SKM-1 (cell line): Measurements from ENCODE around the gene DOK3.

Experiments used
- DNase-seq: peaks from one replicate; lab custom pipeline; 2025; ENCODE audit not compliant: unreplicated experiment; lab: John Stamatoyannopoulos, UW

The DOK3 gene

DNA sequence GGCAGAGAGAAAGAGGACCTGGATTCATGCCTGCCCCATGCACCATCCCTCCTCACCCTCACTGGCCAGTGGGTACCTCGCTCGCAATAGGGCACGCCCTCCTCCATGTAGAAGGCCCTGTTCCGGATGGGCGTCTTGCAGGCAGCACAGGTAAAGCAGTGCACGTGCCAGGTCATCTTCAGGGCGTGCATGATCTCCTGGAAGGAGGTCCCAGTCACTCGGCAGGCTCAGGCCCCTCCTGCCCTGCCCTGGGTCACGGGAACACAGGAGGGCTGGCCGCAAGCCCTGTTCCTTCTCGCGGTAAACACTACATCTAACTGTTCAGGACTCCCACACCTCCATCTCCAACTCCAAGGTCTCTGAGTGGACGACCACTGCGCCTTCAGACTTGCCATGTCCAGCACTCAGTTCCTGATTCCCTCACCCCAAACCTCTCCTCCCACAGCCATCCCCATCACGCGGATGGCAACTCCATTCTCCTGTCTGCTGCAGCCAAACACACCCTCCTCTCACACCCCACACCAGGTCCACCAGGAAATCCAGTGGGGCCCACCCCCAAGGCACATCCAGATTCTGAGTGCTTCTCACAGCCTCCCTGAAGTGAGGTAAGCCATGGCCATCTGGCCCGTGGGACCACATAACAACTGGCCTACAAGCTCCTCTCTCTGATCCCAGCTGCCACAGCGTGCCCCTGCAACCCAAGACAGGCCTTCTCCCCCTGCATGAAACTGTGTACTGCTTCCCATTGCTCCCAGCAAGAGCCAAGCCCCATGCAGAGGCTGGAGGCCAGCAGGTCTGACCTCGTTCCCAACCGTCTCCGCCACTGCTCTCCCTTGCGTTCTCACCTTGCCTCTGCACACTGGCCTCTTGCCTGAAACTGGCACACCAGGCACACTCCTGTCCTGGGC is 25.4 kb downstream of the DOK3 start:
- no peak for DNase-seq

DNA sequence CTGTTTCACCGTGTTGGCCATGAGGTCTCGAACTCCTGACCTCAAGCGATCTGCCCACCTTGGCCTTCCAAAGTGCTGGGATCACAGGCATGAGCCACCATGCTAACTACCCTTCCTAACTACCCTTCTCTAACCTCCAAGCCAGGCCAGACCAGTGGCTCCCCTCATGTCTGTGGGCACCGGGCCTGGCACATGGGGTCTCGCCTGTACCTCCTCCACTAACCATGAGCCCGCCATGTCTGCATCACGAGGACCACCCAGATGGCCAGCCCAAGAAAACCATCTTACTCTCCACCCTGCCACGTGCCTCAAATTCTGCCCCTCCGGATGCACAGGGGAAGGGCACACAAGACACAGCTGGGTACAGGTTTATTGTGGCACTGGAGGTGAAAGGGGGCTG is 26.6 kb downstream of the DOK3 start:
- no peak for DNase-seq

DNA sequence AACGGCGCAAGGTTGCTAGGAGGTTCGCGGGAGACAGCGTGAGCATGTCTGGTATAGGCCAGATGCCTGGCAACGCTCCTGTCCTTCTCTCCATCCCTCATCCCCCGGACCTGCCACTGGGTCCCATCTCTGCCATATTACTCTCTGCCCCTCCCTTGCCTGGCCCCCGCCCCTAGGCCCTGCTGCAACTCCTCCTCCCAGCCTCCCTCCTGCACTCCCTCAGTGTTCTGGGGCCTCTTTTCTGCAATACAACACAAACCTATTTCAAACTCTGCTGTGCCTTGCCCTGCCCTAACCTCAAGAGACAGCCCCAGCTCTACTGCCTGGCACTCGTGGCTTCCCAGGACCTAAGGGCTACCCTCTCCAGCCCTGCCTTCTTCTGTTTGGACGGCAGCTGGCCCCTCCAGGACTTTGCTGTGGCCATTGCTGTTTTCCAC is 27.2 kb downstream of the DOK3 start:
- DNase-seq, result no peak

DNA sequence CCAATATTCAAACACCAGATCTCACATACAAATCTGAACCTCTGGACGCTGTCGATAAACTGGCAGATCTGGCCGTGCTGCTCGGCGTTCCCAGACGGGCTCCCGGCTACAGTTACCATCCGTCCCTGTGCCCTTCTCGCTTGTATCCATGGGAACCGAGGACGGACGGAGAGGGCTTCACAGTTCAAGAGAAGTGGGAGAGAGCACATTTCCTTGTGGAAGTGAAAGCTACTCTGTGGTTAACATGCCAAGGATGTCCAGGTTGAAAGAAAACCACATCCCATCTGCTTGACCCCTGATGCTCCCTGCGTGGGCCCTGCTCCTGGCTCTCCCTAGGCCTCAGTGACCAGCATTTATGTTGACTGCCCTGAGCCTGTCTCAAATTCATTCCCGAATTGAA is 29.9 kb downstream of the DOK3 start:
- no peak for DNase-seq

- peak; percentile 89 for DNase-seq
Observed at GRCh38 chr5:177478711-177479646, 30.6 kb downstream of the DOK3 start.

DNA sequence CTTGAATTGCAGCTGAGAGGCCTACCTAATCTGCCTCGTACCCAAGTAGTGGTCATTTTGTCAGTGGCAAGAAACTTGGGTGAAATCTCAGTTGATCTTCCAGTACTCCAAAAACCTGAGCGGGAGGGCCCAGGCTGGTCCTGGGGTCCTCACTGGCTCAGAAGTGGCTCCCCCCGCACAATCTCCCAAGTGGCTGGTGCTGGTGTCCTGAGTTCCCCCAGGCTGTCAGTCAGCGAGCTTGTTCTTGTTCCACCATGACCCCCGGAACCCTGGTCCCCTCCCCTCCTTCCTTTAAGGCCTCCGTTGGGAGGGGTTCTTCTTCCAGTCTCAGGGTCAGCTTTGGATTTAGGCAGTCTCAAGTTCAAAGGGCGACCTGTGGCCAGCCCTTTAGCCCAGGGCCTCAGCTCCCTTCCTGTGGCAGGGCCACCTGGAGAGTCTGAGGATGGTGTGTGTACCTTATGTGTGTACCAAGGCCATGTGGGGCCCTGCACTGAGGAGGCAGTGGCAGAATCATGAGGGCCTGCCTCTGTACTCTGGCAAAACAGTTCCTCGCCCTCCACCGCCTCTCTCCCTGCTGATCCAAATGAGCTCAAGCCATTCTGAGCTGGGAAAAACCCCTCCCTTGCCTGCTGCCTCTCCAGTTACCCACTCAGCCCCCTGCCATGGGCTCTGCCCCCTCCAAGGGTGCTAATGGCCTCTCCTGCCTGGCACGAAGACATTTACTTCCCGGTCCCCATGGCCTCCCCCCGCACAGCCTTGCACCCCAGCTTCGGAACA is 31.7 kb downstream of the DOK3 start:
- DNase-seq, result no peak

DNA sequence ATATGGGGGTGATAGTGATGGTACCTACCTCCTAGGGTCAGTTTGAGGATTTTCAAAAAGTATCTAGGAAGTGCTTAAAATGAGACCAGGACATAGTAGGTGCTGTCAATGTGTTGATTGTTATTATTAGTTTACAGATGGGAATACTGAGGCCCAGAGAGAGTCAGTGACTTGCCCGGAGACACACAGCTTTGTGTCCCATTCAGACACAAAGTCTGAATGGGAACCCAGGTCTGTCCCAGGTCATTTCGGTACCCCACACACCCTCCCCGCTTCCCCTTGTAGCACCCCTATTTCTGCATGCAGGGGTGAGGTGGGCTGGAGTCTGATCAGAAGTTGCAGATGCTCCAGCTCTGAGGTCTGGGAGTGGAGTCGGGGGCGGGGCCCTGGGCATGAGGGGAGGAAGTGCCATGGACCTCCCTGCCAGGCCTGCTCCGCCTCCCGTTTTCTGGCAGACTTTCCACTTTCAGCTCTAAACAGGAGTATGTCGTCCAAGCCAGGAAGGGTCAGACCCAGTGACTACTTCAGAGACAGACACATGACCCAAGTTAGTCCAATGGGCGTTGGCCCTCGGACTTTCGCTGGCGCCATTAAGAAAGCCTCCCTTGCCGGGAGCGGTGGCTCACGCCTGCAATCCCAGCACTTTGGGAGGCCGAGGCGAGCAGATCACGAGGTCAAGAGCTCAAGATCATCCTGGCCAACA is 32.9 kb downstream of the DOK3 start:
- DNase-seq, result no peak

DNA sequence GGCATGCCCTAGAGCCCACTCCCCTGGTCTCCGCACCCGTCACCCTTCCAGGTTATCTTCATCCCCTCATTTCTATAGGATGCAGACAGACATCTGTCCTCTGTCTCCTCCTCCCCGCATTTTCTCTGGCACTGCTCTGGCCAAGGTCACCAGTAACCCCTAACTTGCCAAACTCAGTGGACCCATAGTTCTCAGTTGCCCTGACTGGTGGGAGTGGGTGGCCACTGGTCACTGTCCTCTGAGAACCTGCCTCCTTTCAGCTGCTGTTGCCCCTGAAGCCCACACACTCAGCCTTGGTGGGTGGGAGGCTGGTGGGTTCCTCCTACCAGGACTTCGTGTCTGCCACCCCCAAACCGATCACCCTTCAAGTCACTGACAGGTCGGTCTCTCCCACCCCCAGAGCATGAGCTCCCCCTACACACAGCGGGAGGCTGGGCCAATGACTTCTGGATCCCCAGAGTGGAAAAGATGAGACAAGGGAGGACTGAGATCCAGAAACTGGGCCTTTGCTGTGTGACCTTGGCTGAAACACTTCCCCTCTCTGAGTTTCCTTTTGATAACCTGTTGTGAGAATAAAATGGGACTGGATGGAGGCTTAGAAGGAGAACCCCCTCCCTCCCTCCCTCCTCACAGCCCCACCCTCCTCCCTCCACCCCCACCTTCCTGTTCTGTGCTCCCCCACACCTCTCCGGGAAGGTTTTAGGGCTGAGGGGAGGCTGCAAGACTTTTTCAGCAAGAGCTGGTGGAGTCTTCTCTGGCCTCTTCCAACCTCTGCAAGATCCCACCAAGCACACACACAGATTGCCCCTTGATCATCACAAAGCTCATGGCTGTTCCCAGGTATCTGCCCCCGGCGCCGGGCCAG is 33.8 kb downstream of the DOK3 start:
- DNase-seq, result no peak

GRCh38 chr5:177474846-177475562 is 34.6 kb downstream of the DOK3 start:
- no peak for DNase-seq

GRCh38 chr5:177474002-177474476 is 35.6 kb downstream of the DOK3 start:
- no peak for DNase-seq

DNA sequence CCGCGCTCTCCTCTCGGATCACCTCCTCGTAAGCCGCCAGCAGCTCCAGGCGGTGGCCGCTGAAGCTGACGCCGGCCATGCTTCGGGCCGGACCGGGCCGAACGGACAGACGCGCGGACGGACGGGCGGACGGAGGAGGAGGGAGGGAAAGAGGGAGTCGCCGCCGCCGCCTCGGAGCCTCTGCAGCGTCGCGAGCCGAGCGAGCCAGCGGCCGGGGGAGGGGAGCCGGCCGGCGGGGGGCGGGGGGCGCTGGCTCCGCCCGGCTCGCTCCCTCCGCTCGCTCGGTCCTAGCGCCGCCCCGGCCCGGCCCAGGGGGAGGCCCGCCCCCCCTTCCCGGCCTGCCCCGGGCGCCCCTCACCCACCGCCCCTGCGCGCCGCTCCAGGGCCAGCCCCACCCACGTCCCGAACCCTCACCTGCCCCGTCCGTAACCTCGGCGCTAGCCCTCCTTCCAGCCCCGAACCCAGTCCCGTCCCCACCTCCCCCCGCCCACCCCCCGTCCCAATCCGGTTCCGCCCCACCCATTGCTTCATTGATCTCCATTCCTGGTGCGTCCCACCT is 36.1 kb downstream of the DOK3 start, which contains the start of gene DBN1:
Gene DBN1, minus strand, starts transcription at position 192 of the 559 bp plus-strand sequence. Its CDS starts 113 bp downstream, at position 79.
- no peak for DNase-seq

- no peak for DNase-seq
Observed at GRCh38 chr5:177472460-177473442, 36.9 kb downstream of the DOK3 start.

DNA sequence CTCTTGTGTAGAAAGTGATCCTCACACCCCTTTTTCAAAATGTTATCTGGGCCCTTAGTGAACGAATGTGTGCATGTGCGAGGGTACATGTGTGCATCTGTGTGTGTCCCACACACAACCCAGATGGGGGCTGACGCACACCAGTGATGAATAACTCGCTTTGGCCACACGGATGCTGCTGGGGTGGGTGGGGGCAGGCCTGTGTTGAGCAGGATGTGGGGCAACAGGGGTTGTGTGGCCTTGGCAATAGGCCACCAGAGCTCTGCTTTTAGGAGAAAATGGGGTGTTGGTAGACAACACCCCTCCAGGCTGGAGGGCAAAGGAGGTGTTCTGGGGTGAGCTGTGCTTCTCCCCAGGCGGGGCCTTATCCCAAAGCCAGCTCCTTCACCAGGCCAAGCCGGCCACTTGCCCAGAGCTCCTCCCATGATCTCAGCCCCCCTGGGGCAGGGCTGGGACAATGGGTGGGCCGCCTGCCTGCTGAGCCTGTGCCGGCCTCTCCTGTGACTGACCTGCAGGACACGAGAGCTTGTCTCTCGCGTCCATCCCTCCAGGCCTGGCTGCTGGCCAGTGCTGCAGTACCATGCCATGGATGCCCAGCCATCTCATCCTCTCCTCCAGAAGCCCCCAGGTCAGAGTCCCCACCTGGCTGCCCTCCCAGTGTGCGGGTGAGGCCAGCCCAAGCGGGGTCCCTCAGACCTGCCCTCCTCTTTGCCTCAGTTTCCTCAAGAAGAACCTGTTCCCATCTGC is 37.8 kb downstream of the DOK3 start:
- no peak for DNase-seq

DNA sequence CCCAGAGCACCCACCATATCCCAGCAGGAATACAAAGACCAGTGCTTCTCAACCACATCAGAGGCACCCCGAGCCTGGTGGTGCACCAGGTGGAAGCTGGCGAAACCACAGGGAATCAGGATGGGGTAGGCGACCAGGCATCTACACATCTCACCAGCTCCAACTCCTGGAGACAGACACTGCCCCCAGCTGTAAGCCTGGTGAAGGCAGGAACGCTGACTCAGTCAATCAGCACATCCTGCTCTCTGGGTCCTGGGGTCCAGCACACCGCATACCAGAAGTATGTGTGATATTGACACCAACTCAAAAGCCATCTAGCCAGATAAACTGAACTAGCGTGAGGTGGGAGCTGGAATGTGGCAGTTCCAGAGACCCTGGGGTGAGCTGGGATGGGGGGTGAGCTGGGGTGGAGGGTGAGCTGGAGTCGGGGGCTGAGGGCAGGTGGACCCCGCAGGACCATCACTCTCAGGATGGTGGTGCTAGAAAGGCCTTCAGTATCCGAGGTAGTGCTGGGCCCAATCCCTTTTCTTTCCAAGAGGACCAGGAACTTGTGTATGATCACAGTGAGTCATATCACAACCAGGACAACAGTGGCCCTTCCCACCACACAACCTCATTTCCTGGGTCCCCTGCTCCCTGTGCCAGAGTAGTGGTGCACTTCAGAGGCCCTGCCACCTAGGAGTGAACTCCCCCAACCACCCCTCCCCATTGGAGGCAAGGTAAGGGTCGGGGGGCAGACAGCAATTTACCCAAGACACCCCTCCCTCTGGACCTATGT is 38.7 kb downstream of the DOK3 start:
- no peak for DNase-seq

DNA sequence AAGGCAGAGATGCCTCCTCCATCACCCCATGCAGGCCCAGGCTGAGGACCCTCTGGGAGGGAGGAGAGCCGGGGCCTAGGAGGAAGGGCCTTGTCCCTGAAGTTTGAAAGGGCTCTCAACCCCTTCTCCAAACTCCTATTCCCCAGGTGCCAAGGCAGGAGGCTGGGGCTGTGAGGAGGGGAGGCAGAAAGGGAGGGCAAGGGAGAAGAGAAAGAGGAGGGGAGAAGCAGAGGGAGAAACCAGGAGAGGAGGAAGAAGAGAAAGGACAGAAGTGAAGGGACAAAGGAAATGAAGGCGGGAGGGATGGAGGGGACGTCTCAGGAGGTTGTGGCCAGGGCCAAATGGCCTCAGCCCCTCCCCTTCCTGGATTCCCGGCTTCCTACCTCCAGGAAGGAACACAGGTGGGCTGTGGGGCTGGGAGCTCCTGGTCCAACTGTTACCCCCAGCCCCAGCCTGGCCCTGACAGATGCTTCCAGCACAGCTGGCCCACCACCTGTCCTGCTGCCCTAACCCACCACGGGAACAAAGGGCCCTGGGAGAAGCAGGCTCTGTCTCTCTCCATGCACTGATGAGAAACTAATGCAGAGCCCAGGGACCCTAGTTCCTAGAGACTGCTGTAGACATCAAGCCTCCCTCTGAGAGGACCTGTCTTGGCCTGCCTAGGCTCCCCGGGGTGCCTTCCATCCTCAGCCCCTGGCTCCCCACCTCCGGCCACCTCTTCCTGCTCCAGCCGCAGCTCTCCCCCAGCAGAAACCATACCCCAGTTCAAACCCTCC is 39.7 kb downstream of the DOK3 start:
- no peak for DNase-seq
